Measurements from ENCODE around the gene SLC7A10.

SLC7A10 gene

DNA sequence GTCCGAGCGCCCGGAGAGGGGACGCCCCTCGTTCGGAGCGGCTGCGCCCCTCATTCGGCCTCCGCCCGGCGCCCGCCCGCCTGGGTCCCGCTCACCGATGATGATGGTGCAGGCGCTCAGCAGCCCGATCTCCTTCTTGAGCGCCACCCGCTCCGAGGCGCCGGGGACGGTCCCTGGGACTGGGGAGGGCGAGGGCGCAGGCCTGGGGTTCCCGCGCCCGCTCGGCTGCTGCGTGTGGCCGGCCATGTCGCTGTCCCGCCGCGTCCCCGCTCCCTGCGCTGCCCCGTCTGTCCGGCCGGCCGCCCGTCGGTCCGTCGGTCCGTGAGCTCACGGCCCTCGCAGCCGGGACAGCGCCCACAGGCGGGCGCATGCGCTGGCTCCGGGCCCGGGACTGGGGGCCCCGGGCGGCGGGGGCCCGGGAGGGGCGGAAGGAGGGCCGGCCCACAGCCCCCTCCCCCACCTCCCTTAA is at the start of gene SLC7A10:
TSS of gene SLC7A10 (minus strand) at position 393 of the 469 bp plus-strand sequence. CDS start at position 246, 147 bp downstream.
- DNase-seq (ENCODE audit: extremely low spot score), result no peak

DNA sequence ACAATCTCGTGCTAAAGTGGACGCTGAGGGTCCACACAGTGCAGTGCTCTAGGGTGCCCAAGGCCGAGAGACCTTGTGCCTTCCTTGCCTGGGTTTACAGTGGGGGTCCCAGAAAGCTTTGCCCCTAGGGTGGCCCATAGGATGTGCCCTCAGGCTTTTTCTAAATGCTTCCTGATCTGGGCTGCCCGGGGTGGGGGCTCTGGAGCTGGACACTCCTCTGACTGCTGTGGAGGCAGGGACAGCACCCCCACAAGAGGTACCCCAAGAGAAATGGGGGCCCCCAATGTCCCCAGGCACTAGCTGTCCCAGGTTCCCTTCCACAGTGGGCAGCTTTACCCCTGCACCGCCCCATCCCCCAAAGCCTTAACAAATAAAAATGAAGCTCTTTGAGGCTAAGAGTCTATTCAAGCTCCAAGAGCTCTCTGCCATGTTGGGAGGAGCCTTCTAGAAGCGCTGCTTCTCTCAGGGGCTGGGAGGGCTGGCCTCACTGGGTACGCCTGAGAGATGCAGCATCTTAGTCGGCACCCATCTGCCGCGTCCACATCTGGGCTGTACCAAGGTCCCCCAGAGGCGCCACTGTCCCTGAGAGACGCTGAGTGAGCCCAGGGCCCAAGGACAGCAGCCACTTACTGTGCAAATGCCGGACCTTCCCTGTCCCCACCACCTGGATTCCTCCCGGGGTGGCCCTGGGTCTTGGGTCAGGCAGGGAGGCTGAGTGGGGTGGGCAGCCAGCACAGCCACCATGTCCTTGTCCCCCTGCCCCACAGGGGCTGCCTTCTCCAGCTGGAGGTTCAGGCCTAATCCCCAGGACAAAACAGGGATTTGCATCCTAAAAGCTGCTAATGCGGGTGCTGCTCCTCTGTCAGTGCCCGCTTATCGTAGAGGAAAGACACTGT is 49.3 kb upstream of the SLC7A10 start:
- CTCF ChIA-PET, result no interaction called here
- DNase-seq (ENCODE audit: extremely low spot score), result no peak
- TF ChIP-seq CTCF (IDR thresholded peaks at IDR 0.05; ENCODE audit: control extremely low read depth, extremely low read depth, low read depth, missing control alignments), result no peak
- POLR2A ChIA-PET, result no interaction called here

More for the DNA sequence above, at the start of gene SLC7A10:
- ChIA-PET CTCF (interaction anchor here (3.3 kb wide), 1 partner anchor 10 kb away, joined by 15 read pairs; no protein-coding TSS in a partner anchor), POLR2A (no interaction called here)
- no peak for TF ChIP-seq CTCF (IDR thresholded peaks at IDR 0.05; ENCODE audit: control extremely low read depth, extremely low read depth, low read depth, missing control alignments)

GRCh38 chr19:33273881-33274662 is 48.4 kb upstream of the SLC7A10 start:
- CTCF ChIA-PET, result no interaction called here
- no peak for TF ChIP-seq CTCF (IDR thresholded peaks at IDR 0.05; ENCODE audit: control extremely low read depth, extremely low read depth, low read depth, missing control alignments)
- DNase-seq (ENCODE audit: extremely low spot score), result no peak
- POLR2A ChIA-PET, result no interaction called here

GRCh38 chr19:33273065-33273736 is 47.6 kb upstream of the SLC7A10 start:
- ChIA-PET POLR2A (no interaction called here), CTCF (no interaction called here)
- TF ChIP-seq CTCF (IDR thresholded peaks at IDR 0.05; ENCODE audit: control extremely low read depth, extremely low read depth, low read depth, missing control alignments), result no peak
- DNase-seq (ENCODE audit: extremely low spot score), result no peak

GRCh38 chr19:33271246-33272021 is 45.8 kb upstream of the SLC7A10 start:
- CTCF ChIA-PET, result no interaction called here
- DNase-seq (ENCODE audit: extremely low spot score), result no peak
- POLR2A ChIA-PET, result no interaction called here
- no peak for TF ChIP-seq CTCF (IDR thresholded peaks at IDR 0.05; ENCODE audit: control extremely low read depth, extremely low read depth, low read depth, missing control alignments)

Measured in GM10248 (cell line).